SU-DHL-6 (cell line): ENCODE measurements around the gene KIN.

ENCODE experiments used
- H2AFZ ChIP-seq: fragments of 200-600 bp; sonication (generic); 2 replicates; pipeline ENCODE4 v1.6.1; 2014; ENCODE audit warnings: low read depth, mild to moderate bottlenecking, moderate library complexity, mixed read lengths, antibody characterized with exemption, low read length; ENCODE audit not compliant: severe bottlenecking
- H3F3A ChIP-seq: fragments of 200-600 bp; shearing (Covaris generic); 2 replicates; pipeline ENCODE4 v1.6.0; 2016; ENCODE audit warnings: antibody characterized with exemption, mild to moderate bottlenecking; ENCODE audit not compliant: insufficient read depth
- H3K27ac ChIP-seq: fragments of 200-600 bp; sonication (generic); 2 replicates; pipeline ENCODE4 v1.5.1; 2016; ENCODE audit warnings: low read depth, mild to moderate bottlenecking, low read length, moderate library complexity, mixed read lengths
- H3K27me3 ChIP-seq: fragments of 200-600 bp; sonication (generic), shearing (Covaris generic); 2 replicates; pipeline ENCODE4 v1.6.0; 2014; ENCODE audit warnings: mild to moderate bottlenecking, low read length
- H3K36me3 ChIP-seq: fragments of 200-600 bp; sonication (generic); 2 replicates; pipeline ENCODE4 v1.6.1; 2014; ENCODE audit warnings: mild to moderate bottlenecking, low read length, mixed read lengths
- H3K4me2 ChIP-seq: fragments of 300-600, 200-600 bp; shearing (Covaris generic), sonication (generic); 2 replicates; pipeline ENCODE4 v1.6.0; 2014; ENCODE audit warnings: low read length, low read depth, mild to moderate bottlenecking; ENCODE audit not compliant: poor library complexity, severe bottlenecking
- H3K4me3 ChIP-seq: fragments of 200-600 bp; sonication (generic); 2 replicates; pipeline ENCODE4 v1.5.1; 2014; ENCODE audit warnings: antibody characterized with exemption, low read length, mild to moderate bottlenecking, mixed read lengths; ENCODE audit not compliant: insufficient read depth, poor library complexity, severe bottlenecking
- H3K79me2 ChIP-seq: fragments of 200-600 bp; sonication (generic); 2 replicates; pipeline ENCODE4 v1.6.1; 2014; ENCODE audit warnings: mild to moderate bottlenecking, low read length, moderate library complexity; ENCODE audit not compliant: insufficient read depth
- H3K9ac ChIP-seq: fragments of 200-600 bp; sonication (generic); 2 replicates; pipeline ENCODE4 v1.7.0; 2014; ENCODE audit warnings: mild to moderate bottlenecking, low read length
- H3K9me2 ChIP-seq: fragments of 200-600 bp; sonication (generic); replicated peaks from 2 replicates; pipeline ENCODE4 v1.6.1; 2014; ENCODE audit warnings: low read length; ENCODE audit not compliant: insufficient read depth
- H3K9me3 ChIP-seq: fragments of 200-600 bp; sonication (generic); 2 replicates; pipeline ENCODE4 v1.6.1; 2014; ENCODE audit warnings: low read length, mixed read lengths; ENCODE audit not compliant: insufficient read depth
- H4K20me1 ChIP-seq: fragments of 200-600 bp; sonication (generic); 2 replicates; pipeline ENCODE4 v1.6.1; 2014; ENCODE audit warnings: low read depth, mild to moderate bottlenecking, antibody characterized with exemption, low read length, moderate library complexity, mixed read lengths
- CTCF ChIP-seq: fragments of 200-600 bp; sonication (generic); IDR thresholded peaks from one replicate; pipeline ENCODE4 v1.5.1; 2017; ENCODE audit warnings: antibody characterized with exemption, mild to moderate bottlenecking, low read length, moderate library complexity; ENCODE audit not compliant: insufficient read depth, poor library complexity, severe bottlenecking
- EZH2phosphoT487 ChIP-seq: fragments of 200-600 bp; sonication (generic), shearing (Covaris generic); conservative IDR thresholded peaks from 2 replicates; pipeline ENCODE4 v1.6.1; 2018; ENCODE audit warnings: mild to moderate bottlenecking, antibody characterized with exemption, low read length, moderate library complexity, mixed read lengths

The KIN gene

DNA sequence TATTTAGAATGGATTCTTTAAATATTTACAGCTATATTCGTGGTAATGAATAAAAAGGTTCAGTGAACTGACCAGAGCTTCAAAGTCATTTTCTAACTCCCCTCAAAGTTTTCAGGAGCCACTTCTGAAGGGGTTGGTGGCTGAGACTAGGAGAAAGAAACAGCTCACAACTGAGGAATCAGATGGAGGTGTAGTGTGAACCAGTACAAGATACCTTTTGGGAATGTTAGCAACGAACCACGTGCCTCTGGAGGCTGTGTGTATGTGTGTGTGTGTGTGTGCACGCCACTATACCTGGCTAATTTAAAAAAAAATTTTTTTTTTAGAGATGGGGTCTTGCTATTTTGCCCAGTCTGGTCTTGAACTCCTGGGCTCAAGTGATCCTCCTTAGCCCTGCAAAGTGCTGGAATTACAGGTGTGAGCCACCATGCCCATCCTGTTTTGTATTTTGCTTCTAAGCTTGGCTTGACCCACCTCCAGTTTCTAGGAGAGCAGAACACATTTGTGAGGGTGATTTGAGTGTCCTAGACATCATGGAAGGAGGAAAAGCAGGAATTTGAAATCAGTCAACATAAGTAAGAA is 21.0 kb upstream of the KIN start:
- peaks cover 12% of the 10 kb centered on the region; the same call in 1 of the 2 replicates for H3K36me3 ChIP-seq
- H4K20me1 ChIP-seq: no peaks in the 10 kb centered on the region
- no peak overlapping the region for H3K9ac ChIP-seq
- no peak overlapping the region for H2AFZ ChIP-seq
- H3K9me3 ChIP-seq: no peaks in the 10 kb centered on the region
- no peaks in the 10 kb centered on the region for H3F3A ChIP-seq
- no peak overlapping the region for H3K27ac ChIP-seq
- TF ChIP-seq CTCF: no peak
- TF ChIP-seq EZH2phosphoT487: no peak
- no peaks in the 10 kb centered on the region for H3K79me2 ChIP-seq
- no peak overlapping the region for H3K4me3 ChIP-seq
- no peak overlapping the region for H3K4me2 ChIP-seq
- no peaks in the 10 kb centered on the region for H3K9me2 ChIP-seq
- no peaks in the 10 kb centered on the region for H3K27me3 ChIP-seq

DNA sequence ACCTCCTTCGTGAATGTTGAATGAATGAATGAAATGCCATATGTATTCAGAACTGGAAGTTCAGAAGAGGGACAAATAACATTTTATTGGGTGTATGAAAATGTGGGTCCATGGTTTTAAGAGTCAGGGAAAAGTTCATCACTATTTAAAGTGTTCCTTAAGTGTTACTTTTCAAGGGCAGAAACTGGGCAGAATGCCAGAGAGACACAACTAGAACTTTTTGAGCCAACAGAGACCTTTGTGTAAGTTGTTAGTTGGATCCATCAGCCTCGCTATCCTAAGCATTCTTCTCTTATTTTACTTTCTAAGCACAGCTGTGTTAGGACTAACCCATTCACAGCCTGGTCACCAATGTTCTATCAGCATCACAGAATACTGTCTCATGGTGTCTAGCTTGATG is 16.9 kb upstream of the KIN start:
- Histone ChIP-seq H3F3A (no peaks in the 10 kb centered on the region), H3K9ac (no peak overlapping the region), H3K4me2 (no peak overlapping the region), H2AFZ (no peak overlapping the region), H3K79me2 (no peaks in the 10 kb centered on the region), H3K9me3 (no peaks in the 10 kb centered on the region), H3K9me2 (no peaks in the 10 kb centered on the region), H4K20me1 (no peaks in the 10 kb centered on the region), H3K27ac (no peak overlapping the region), H3K36me3 (peaks cover 44% of the 10 kb centered on the region), H3K4me3 (no peak overlapping the region), H3K27me3 (no peaks in the 10 kb centered on the region)
- no peak for TF ChIP-seq EZH2phosphoT487
- TF ChIP-seq CTCF: no peak

GRCh38 chr10:7804216-7804615 is 16.4 kb upstream of the KIN start:
- Histone ChIP-seq H3K36me3 (peaks cover 49% of the 10 kb centered on the region), H2AFZ (no peak overlapping the region), H3K79me2 (no peaks in the 10 kb centered on the region), H3K27ac (no peak overlapping the region), H3K9me3 (no peaks in the 10 kb centered on the region), H4K20me1 (0 out of 2 replicates have a peak, but pooled peaks cover 1% of the 10 kb centered on the region), H3K9me2 (no peaks in the 10 kb centered on the region), H3K4me3 (no peak overlapping the region), H3K9ac (no peak overlapping the region), H3F3A (no peaks in the 10 kb centered on the region), H3K4me2 (no peak overlapping the region), H3K27me3 (no peaks in the 10 kb centered on the region)
- TF ChIP-seq EZH2phosphoT487 (no peak), CTCF (no peak)
